B cell (primary cell): ENCODE measurements around the gene VOPP1. TPM values are rescaled to one million over a fixed set of nuclear protein-coding genes. Genes with fewer than 3 reads are reported as not detected.

Experiments
- ATAC-seq: fragments of 200-7000 bp; cut with Tn5 transposase; one replicate; pipeline ENCODE4 v1.10.0; 2021; ENCODE audit warnings: low read depth, mild to moderate bottlenecking, moderate number of reproducible peaks, moderate library complexity
- CTCF ChIA-PET: fragments of 350-600 bp; sonication (Branson Sonifier 250); formaldehyde crosslinking; loops from one replicate; lab custom pipeline; 2021; ENCODE audit warnings: antibody characterized with exemption, inconsistent platforms; lab: Charles Lee
- POLR2A ChIA-PET: fragments of 350-600 bp; sonication (Branson Sonifier 250); formaldehyde crosslinking; loops from one replicate; lab custom pipeline; 2021; ENCODE audit warnings: antibody characterized with exemption; lab: Charles Lee
- DNase-seq: peaks from one replicate; pipeline ENCODE4 v3.0.0; 2013
- H2AFZ ChIP-seq: 2 replicates; pipeline ENCODE4 v1.6.1; 2012; ENCODE audit warnings: mild to moderate bottlenecking, low read depth, low read length; ENCODE audit not compliant: insufficient read depth, poor library complexity, severe bottlenecking
- H3K27ac ChIP-seq, 2 donors: 1 replicate in 1 of 2; 2 replicates in 1 of 2; pipeline ENCODE4 v1.5.1; 2012 to 2013; ENCODE audit warnings: low read length in 2 of 2, mild to moderate bottlenecking in 2 of 2, moderate library complexity in 1 of 2
- H3K27me3 ChIP-seq, 4 experiments: fragments of 200-600 bp in 1 of 4; sonication (generic) in 1 of 4; replicated peaks in 1 of 4; 1 replicate in 2 of 4; 2 replicates in 2 of 4; pipeline versions ENCODE4 v1.6.1 to v1.7.0; 2013 to 2016; ENCODE audit warnings: low read length in 3 of 4, mild to moderate bottlenecking in 2 of 4, mixed read lengths in 1 of 4, moderate library complexity in 1 of 4; ENCODE audit not compliant: insufficient read depth in 4 of 4, control insufficient read depth in 3 of 4; ENCODE audit errors: control extremely low read depth in 1 of 4
- H3K36me3 ChIP-seq, 2 experiments: replicated peaks in 1 of 2; 1 replicate in 1 of 2; 2 replicates in 1 of 2; pipeline versions ENCODE4 v1.6.1 to v1.7.1; 2013; ENCODE audit warnings: low read length in 1 of 2; ENCODE audit not compliant: insufficient read depth in 2 of 2, control insufficient read depth in 1 of 2; ENCODE audit errors: control extremely low read depth in 1 of 2, extremely low read depth in 1 of 2
- H3K4me1 ChIP-seq, 2 donors: fragments of 200-600 bp in 1 of 2; sonication (generic) in 1 of 2; 1 replicate in 1 of 2; 2 replicates in 1 of 2; pipeline versions ENCODE4 v1.5.1 to v1.6.1; 2013 to 2017; ENCODE audit warnings: low read length in 2 of 2; ENCODE audit not compliant: control insufficient read depth in 2 of 2, insufficient read depth in 2 of 2
- H3K4me2 ChIP-seq: replicated peaks from 2 replicates; pipeline ENCODE3; 2012; ENCODE audit warnings: mild to moderate bottlenecking, low read depth, low read length; ENCODE audit not compliant: poor library complexity, severe bottlenecking
- H3K4me3 ChIP-seq, 5 experiments: fragments of 200-600 bp in 1 of 5; sonication (generic) in 1 of 5; 1 replicate in 3 of 5; 2 replicates in 2 of 5; pipeline versions ENCODE4 v1.5.1 to v1.7.0; 2011 to 2016; ENCODE audit warnings: low read length in 4 of 5, mild to moderate bottlenecking in 4 of 5, low read depth in 2 of 5, control low read depth in 1 of 5, moderate library complexity in 1 of 5; ENCODE audit not compliant: insufficient read depth in 1 of 5; ENCODE audit errors: control extremely low read depth in 1 of 5, extremely low read depth in 1 of 5
- H3K79me2 ChIP-seq: fragments of 200-600 bp; sonication (generic); one replicate; pipeline ENCODE4 v1.6.0; 2016; ENCODE audit warnings: low read length; ENCODE audit not compliant: control insufficient read depth, insufficient read depth
- H3K9ac ChIP-seq: fragments of 200-600 bp; sonication (generic); 2 replicates; pipeline ENCODE4 v1.6.1; 2017; ENCODE audit warnings: mild to moderate bottlenecking, low read length, moderate library complexity
- H3K9me3 ChIP-seq, 3 donors: one replicate each; pipeline versions ENCODE4 v1.6.1 to v1.7.1; 2013; ENCODE audit warnings: low read length in 2 of 3; ENCODE audit not compliant: control insufficient read depth in 2 of 3, insufficient read depth in 1 of 3; ENCODE audit errors: control extremely low read depth in 1 of 3
- H4K20me1 ChIP-seq: 2 replicates; pipeline ENCODE4 v1.6.0; 2012; ENCODE audit warnings: mild to moderate bottlenecking, low read length; ENCODE audit not compliant: insufficient read depth, control insufficient read depth, poor library complexity, severe bottlenecking
- H3K27ac Mint-ChIP-seq: one replicate; pipeline ENCODE4 v1.8.0; 2021; ENCODE audit warnings: mixed read lengths
- H3K27me3 Mint-ChIP-seq: one replicate; pipeline ENCODE4 v1.8.0; 2021; ENCODE audit warnings: mixed read lengths
- H3K4me1 Mint-ChIP-seq: one replicate; pipeline ENCODE4 v1.8.0; 2021; ENCODE audit warnings: mixed read lengths
- H3K4me3 Mint-ChIP-seq: one replicate; pipeline ENCODE4 v1.8.0; 2021; ENCODE audit warnings: mixed read lengths
- H3K9me3 Mint-ChIP-seq: one replicate; pipeline ENCODE4 v1.8.0; 2022; ENCODE audit warnings: mixed read lengths; ENCODE audit not compliant: insufficient read depth
- EZH2 ChIP-seq: IDR thresholded peaks from 2 replicates; pipeline ENCODE4 v1.6.1; 2012; ENCODE audit warnings: borderline replicate concordance, low read depth, mild to moderate bottlenecking, moderate library complexity, low read length; ENCODE audit not compliant: insufficient read depth, poor library complexity, severe bottlenecking
- WGBS: methylation state at CpG from one replicate; pipeline ENCODE4 v1.1.5; 2013; ENCODE audit warnings: missing lambda C conversion rate; ENCODE audit not compliant: insufficient coverage; 5-methylcytosine and 5-hydroxymethylcytosine counted together
- intact Hi-C: fragments of 100-400 bp; cut with micrococcal nuclease; formaldehyde crosslinking; loops from one replicate; pipeline ENCODE4 v1.10.0; 2022
- polyA plus RNA-seq: library from polyadenylated mRNA; depleted of rRNA; stranded (reverse); fragments of >200 nt; gene quantifications from 2 replicates; pipeline ENCODE4 v1.2.3, GENCODE V29; 2012
- total RNA-seq, 2 donors: library from RNA; stranded (reverse); fragments of 120-200 nt in 1 of 2; gene quantifications; 1 replicate in 1 of 2; 2 replicates in 1 of 2; pipeline versions ENCODE4 v1.2.3 to v1.2.4, GENCODE V29; 2013 to 2022
- TF ChIP-seq, protein P1 (sequence below): fragments of 200-600 bp; IDR thresholded peaks from one replicate; pipeline ENCODE4 v1.8.0; 2022; ENCODE audit warnings: antibody characterized with exemption, mild to moderate bottlenecking

Gene VOPP1
- total and polyA plus RNA-seq, 2 donors (not counting 1 experiment from before 2014, with no cell fraction given), result 53.2 to 256 TPM

- H3K27me3 ChIP-seq, result no peaks in the 10 kb centered on the region
- no peaks in the 10 kb centered on the region for H3K27me3 Mint-ChIP-seq
- no peaks in the 10 kb centered on the region for H3K79me2 ChIP-seq
- no peaks in the 10 kb centered on the region for H4K20me1 ChIP-seq
- peaks cover 3% of the 10 kb centered on the region for H3K4me1 Mint-ChIP-seq
- no peak overlapping the region for H2AFZ ChIP-seq
- ChIA-PET POLR2A (no interaction called here), CTCF (no interaction called here)
- no peak overlapping the region for H3K4me3 Mint-ChIP-seq
- H3K36me3 ChIP-seq, result peaks cover 2 to 3% of the 10 kb centered on the region in 2 experiments
- H3K9me3 ChIP-seq, result peaks cover 0 to 7% (median 0%) of the 10 kb centered on the region in 3 donors
- no peak for DNase-seq
- H3K9ac ChIP-seq, result no peak overlapping the region
- no peak overlapping the region for H3K4me2 ChIP-seq
- H3K27ac ChIP-seq, result no peak overlapping the region
- ATAC-seq, result no peak
- H3K4me1 ChIP-seq, result no peaks in the 10 kb centered on the region
- TF ChIP-seq EZH2, result no peak
- TF ChIP-seq, protein P1, sequence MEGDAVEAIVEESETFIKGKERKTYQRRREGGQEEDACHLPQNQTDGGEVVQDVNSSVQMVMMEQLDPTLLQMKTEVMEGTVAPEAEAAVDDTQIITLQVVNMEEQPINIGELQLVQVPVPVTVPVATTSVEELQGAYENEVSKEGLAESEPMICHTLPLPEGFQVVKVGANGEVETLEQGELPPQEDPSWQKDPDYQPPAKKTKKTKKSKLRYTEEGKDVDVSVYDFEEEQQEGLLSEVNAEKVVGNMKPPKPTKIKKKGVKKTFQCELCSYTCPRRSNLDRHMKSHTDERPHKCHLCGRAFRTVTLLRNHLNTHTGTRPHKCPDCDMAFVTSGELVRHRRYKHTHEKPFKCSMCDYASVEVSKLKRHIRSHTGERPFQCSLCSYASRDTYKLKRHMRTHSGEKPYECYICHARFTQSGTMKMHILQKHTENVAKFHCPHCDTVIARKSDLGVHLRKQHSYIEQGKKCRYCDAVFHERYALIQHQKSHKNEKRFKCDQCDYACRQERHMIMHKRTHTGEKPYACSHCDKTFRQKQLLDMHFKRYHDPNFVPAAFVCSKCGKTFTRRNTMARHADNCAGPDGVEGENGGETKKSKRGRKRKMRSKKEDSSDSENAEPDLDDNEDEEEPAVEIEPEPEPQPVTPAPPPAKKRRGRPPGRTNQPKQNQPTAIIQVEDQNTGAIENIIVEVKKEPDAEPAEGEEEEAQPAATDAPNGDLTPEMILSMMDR, result no peak
- H3K27ac Mint-ChIP-seq, result no peak overlapping the region
- H3K9me3 Mint-ChIP-seq, result peaks cover 3% of the 10 kb centered on the region
- intact Hi-C loops, result no loop called here
- 46% methylated on average over 56 of the region's 56 CpGs for WGBS
- no peak overlapping the region for H3K4me3 ChIP-seq
These were observed 122.9 kb downstream of the VOPP1 start for GRCh38 chr7:55449205-55449991.

DNA sequence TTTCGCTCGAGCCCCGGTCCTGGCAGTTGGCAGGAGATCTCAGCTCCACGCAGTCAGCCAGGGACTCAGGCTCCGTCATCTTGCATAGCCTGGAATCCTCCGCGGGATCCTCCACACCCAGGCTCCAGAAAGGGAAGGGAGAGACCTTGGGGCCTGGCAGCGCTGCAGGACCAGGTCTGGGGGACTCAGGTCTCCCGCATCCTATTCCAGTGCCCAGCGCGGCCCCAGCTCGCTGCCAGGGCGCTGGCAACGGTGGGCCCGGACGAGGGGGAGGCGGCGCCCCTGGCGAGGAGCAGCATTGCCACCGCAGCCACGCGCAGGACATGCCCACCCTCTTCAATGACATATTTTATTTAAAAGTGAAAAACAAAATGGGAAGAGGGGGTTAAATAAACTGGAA, 123.8 kb downstream of the VOPP1 start:
- TF ChIP-seq EZH2, result no peak
- TF ChIP-seq, protein P1, result no peak
- Histone ChIP-seq H4K20me1 (no peaks in the 10 kb centered on the region), H3K9ac (no peak overlapping the region), H2AFZ (no peak overlapping the region), H3K36me3 (peaks cover 2 to 3% of the 10 kb centered on the region in 2 experiments), H3K27ac (no peak overlapping the region), H3K4me1 (no peaks in the 10 kb centered on the region), H3K9me3 (peaks cover 0 to 7% (median 0%) of the 10 kb centered on the region in 3 donors), H3K4me3 (no peak overlapping the region), H3K79me2 (no peaks in the 10 kb centered on the region), H3K27me3 (no peaks in the 10 kb centered on the region), H3K4me2 (no peak overlapping the region)
- Mint-ChIP-seq H3K9me3 (peaks cover 3% of the 10 kb centered on the region), H3K27me3 (no peaks in the 10 kb centered on the region), H3K27ac (no peak overlapping the region), H3K4me3 (no peak overlapping the region), H3K4me1 (peaks cover 3% of the 10 kb centered on the region)
- ChIA-PET POLR2A (no interaction called here), CTCF (no interaction called here)
- DNase-seq (no peak), ATAC-seq (no peak)
- WGBS, result 93% methylated on average over 16 of the region's 22 CpGs
- intact Hi-C loops, result no loop called here
